ENCODE results near the gene SLAIN2. TPM values are rescaled to one million over a fixed set of nuclear protein-coding genes. Genes with fewer than 3 reads are reported as not detected.

The SLAIN2 gene
- total RNA-seq, 2 donors from 2014 or later: 70.2 to 98.5 TPM

GRCh38 chr4:48403358-48403757 lies 62.0 kb downstream of the SLAIN2 start:
- no peaks in the 10 kb centered on the region for H3K27me3 ChIP-seq
- no peak overlapping the region for H3K9ac ChIP-seq (ENCODE audit: low read depth in 2 of 2, low read length in 2 of 2)
- H3K4me1 ChIP-seq: no peaks in the 10 kb centered on the region
- TF ChIP-seq, protein P1, sequence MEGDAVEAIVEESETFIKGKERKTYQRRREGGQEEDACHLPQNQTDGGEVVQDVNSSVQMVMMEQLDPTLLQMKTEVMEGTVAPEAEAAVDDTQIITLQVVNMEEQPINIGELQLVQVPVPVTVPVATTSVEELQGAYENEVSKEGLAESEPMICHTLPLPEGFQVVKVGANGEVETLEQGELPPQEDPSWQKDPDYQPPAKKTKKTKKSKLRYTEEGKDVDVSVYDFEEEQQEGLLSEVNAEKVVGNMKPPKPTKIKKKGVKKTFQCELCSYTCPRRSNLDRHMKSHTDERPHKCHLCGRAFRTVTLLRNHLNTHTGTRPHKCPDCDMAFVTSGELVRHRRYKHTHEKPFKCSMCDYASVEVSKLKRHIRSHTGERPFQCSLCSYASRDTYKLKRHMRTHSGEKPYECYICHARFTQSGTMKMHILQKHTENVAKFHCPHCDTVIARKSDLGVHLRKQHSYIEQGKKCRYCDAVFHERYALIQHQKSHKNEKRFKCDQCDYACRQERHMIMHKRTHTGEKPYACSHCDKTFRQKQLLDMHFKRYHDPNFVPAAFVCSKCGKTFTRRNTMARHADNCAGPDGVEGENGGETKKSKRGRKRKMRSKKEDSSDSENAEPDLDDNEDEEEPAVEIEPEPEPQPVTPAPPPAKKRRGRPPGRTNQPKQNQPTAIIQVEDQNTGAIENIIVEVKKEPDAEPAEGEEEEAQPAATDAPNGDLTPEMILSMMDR (IDR thresholded peaks at IDR 0.05): no peak
- intact Hi-C loops (cut with DNase I): no loop called here
- no peaks in the 10 kb centered on the region for H3K36me3 ChIP-seq
- no peak overlapping the region for H3K4me3 ChIP-seq
- H3K9me3 ChIP-seq: no peaks in the 10 kb centered on the region
- H3K27ac ChIP-seq: no peak overlapping the region
- DNase-seq: no peak

GRCh38 chr4:48403779-48404178 lies 62.5 kb downstream of the SLAIN2 start:
- H3K27ac ChIP-seq: no peak overlapping the region
- TF ChIP-seq, protein P1 (IDR thresholded peaks at IDR 0.05): no peak
- no peaks in the 10 kb centered on the region for H3K9me3 ChIP-seq
- intact Hi-C loops (cut with DNase I): no loop called here
- no peak overlapping the region for H3K9ac ChIP-seq (ENCODE audit: low read depth in 2 of 2, low read length in 2 of 2)
- H3K4me3 ChIP-seq: no peak overlapping the region
- H3K27me3 ChIP-seq: no peaks in the 10 kb centered on the region
- H3K36me3 ChIP-seq: no peaks in the 10 kb centered on the region
- no peaks in the 10 kb centered on the region for H3K4me1 ChIP-seq
- no peak for DNase-seq

DNA sequence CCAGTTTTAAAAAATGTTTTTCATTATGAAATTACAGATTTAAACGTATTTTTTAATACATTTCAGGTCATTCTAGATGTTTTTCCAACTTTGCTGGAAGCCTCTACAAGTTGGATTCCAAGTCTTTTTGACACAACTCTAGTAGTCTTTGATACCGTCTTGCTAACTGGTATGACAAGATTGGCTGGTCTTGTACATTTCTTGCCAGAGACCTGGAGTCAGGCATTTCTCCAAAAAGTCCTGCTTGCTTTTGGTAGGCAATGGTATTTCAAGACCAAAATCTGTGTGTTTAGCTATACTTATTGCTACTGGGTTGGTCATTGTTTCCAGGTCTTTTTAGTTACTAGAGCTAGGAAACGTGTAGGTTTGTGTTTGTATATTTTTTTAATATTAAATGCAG lies 64.6 kb downstream of the SLAIN2 start:
- H3K9ac ChIP-seq (ENCODE audit: low read depth in 2 of 2, low read length in 2 of 2): no peak overlapping the region
- H3K4me3 ChIP-seq: no peak overlapping the region
- DNase-seq: no peak
- H3K4me1 ChIP-seq: no peaks in the 10 kb centered on the region
- no peak overlapping the region for H3K27ac ChIP-seq
- intact Hi-C loops (cut with DNase I): no loop called here
- no peaks in the 10 kb centered on the region for H3K9me3 ChIP-seq
- no peaks in the 10 kb centered on the region for H3K36me3 ChIP-seq
- no peaks in the 10 kb centered on the region for H3K27me3 ChIP-seq
- TF ChIP-seq, protein P1 (IDR thresholded peaks at IDR 0.05): no peak

GRCh38 chr4:48409203-48409602 lies 67.9 kb downstream of the SLAIN2 start:
- Histone ChIP-seq H3K9me3 (no peaks in the 10 kb centered on the region), H3K4me3 (no peak overlapping the region), H3K4me1 (no peaks in the 10 kb centered on the region), H3K9ac (ENCODE audit: low read depth in 2 of 2, low read length in 2 of 2) (no peak overlapping the region), H3K27ac (no peak overlapping the region), H3K27me3 (no peaks in the 10 kb centered on the region), H3K36me3 (no peaks in the 10 kb centered on the region)
- intact Hi-C loops (cut with DNase I): no loop called here
- no peak for DNase-seq
- TF ChIP-seq, protein P1 (IDR thresholded peaks at IDR 0.05): no peak

GRCh38 chr4:48410812-48411211 lies 69.5 kb downstream of the SLAIN2 start:
- H3K4me3 ChIP-seq: no peak overlapping the region
- H3K36me3 ChIP-seq: no peaks in the 10 kb centered on the region
- no peaks in the 10 kb centered on the region for H3K4me1 ChIP-seq
- intact Hi-C loops (cut with DNase I): no loop called here
- H3K27me3 ChIP-seq: no peaks in the 10 kb centered on the region
- H3K27ac ChIP-seq: no peak overlapping the region
- DNase-seq: no peak
- peak overlapping the region in 1 of 2 donors; percentile 19 for H3K9ac ChIP-seq (ENCODE audit: low read depth in 2 of 2, low read length in 2 of 2)
- TF ChIP-seq, protein P1 (IDR thresholded peaks at IDR 0.05): no peak
- no peaks in the 10 kb centered on the region for H3K9me3 ChIP-seq

GRCh38 chr4:48420144-48420543 lies 78.8 kb downstream of the SLAIN2 start:
- Histone ChIP-seq H3K9ac (ENCODE audit: low read depth in 2 of 2, low read length in 2 of 2) (no peak overlapping the region), H3K27me3 (no peaks in the 10 kb centered on the region), H3K36me3 (peaks cover 4% of the 10 kb centered on the region), H3K4me1 (no peaks in the 10 kb centered on the region), H3K27ac (no peak overlapping the region), H3K4me3 (no peak overlapping the region), H3K9me3 (no peaks in the 10 kb centered on the region)
- intact Hi-C loops (cut with DNase I): no loop called here
- TF ChIP-seq, protein P1 (IDR thresholded peaks at IDR 0.05): no peak
- DNase-seq: no peak
